Epithelial cell of proximal tubule (primary cell): Measurements from ENCODE around the gene ALDH8A1. TPM values are rescaled to one million over a fixed set of nuclear protein-coding genes. Genes with fewer than 3 reads are reported as not detected.

Experiments used
- DNase-seq: peaks from one replicate; pipeline ENCODE4 v3.0.0-alpha.2; 2011; ENCODE audit warnings: low read depth
- H3K4me3 ChIP-seq: 2 replicates; pipeline ENCODE4 v1.5.1; 2011; ENCODE audit warnings: low read depth, mild to moderate bottlenecking, low read length
- CTCF ChIP-seq: conservative IDR thresholded peaks from 2 replicates; pipeline ENCODE4 v1.5.1; 2012; ENCODE audit warnings: low read depth, mild to moderate bottlenecking, low read length
- total RNA-seq: library from RNA; depleted of rRNA; stranded (reverse); fragments of >200 nt; gene quantifications from 2 replicates; pipeline ENCODE4 v1.2.3, GENCODE V29; 2015

The ALDH8A1 gene
- total RNA-seq, 1 donor from 2014 or later, result 0.40 TPM

GRCh38 chr6:134990262-134990661 is 40.4 kb upstream of the ALDH8A1 start:
- no peak overlapping the region for H3K4me3 ChIP-seq
- no peak for DNase-seq
- no peak for TF ChIP-seq CTCF

GRCh38 chr6:134984821-134985220 is 34.9 kb upstream of the ALDH8A1 start:
- no peak for DNase-seq
- TF ChIP-seq CTCF, result no peak
- no peak overlapping the region for H3K4me3 ChIP-seq

- H3K4me3 ChIP-seq, result no peak overlapping the region
- DNase-seq, result no peak
- TF ChIP-seq CTCF, result no peak
These were observed 33.9 kb upstream of the ALDH8A1 start for GRCh38 chr6:134983823-134984222.

GRCh38 chr6:134982161-134982560 is 32.3 kb upstream of the ALDH8A1 start:
- H3K4me3 ChIP-seq, result no peak overlapping the region
- no peak for DNase-seq
- no peak for TF ChIP-seq CTCF

DNA sequence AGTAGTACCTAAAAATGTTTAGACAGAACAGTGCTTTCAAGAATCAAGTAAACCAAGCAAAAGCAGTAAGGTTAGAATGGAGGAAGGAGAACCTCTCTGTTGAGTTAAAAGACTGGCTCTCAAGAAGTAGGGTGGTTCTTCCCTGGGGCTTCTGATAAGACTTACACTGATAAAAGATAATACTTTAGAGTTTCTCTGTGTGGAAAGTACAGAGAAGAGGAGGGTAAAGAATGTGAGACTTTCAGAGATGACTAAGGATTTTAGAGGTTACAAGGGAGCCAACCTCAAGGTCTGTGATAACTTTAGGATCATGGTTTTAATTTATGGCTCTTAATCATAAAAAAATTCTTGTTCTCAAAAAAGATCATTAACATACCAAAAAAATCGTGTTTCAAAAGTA is 30.9 kb upstream of the ALDH8A1 start:
- H3K4me3 ChIP-seq, result no peak overlapping the region
- DNase-seq, result no peak
- no peak for TF ChIP-seq CTCF

DNA sequence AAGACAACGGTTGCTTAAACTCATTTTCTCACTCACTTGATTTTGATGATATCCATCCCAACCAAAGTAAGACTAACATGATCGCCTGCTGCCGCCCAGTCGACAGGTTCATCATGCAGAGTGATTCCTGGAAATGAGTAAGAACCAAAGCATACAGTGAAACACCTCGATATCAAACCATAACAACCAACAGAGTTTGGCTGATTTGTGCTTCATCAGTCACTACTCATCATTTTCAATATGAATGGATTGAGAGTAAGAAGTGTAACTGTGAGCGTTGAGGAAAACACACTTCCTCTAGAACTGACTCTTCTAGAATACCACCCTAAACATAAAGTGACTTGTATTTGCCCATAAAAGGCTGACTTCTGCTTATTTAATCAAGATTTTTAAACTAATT is 29.2 kb upstream of the ALDH8A1 start:
- TF ChIP-seq CTCF, result no peak
- no peak overlapping the region for H3K4me3 ChIP-seq
- no peak for DNase-seq

DNA sequence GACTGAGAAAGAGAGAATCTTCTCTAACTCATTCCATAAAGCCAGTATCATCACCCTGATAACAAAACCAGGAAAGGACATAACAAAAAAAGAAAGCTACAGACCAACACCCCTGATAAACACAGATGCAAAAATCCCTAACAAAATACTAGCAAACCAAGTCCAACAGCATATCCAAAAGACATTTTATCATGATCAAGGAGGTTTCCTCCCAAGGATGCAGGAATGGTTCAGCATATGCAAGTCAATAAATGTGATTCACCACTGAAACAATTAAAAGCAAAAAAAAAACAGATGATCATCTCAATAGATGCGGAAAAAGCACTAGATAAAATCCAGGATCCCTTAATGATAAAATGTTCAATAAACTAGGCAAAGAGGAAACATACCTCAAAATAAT is 24.5 kb upstream of the ALDH8A1 start:
- no peak overlapping the region for H3K4me3 ChIP-seq
- TF ChIP-seq CTCF, result no peak
- no peak for DNase-seq
